SKM-1 treated with dmso at 0.1 percent for 144 hours (cell line): ENCODE measurements around the gene PIPOX.

Source experiments
- DNase-seq: peaks from one replicate; lab custom pipeline; 2025; ENCODE audit not compliant: unreplicated experiment; lab: John Stamatoyannopoulos, UW

PIPOX gene

DNA sequence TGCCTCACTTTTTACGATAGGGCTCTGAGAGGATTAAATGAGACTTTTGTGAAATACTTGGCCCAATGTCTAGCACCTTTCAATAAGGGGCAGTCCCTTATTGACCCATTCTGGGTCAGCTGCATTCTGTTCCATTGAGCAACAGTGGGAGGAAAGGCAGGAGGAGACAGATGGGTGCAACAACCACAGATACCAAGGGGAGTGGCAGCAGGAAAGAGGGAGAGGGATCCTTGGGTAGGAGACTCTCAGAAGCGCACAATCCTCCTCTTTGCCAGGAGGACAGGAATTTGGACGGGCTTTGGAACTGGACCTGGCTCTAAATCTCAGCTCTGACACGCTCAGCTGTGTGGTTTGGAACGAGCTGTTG is 3.5 kb downstream of the PIPOX start:
- peak; percentile 30 for DNase-seq

GRCh38 chr17:29048440-29049368 is 5.8 kb downstream of the PIPOX start:
- no peak for DNase-seq

DNA sequence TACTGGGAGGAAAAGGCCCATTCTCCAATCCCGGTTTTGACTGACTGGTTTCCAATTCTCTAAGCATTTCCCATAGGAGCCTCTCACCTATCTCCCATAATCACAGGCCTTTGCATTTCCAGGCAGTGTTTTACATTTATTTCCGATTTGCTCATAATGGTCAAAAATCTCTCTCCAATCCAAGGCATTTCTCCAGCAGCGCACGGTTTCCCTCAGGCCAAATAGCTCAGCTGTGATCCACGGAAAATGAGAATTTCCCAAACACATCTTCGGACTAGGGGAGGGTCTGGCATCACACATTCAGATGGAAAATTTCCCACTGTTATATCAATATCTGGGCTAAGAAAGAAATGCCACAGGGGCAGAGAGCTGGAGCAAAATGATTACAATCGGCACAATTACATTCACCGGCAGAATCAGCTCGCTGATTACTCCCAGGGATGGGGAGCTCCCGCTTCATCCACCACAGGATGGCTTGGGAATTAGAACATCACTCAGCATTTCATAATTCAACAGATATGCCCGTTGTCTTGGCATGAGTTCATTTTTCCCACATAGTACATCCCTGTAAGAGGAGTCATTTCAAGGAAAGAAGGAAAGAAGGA is 6.7 kb downstream of the PIPOX start:
- DNase-seq: no peak

- DNase-seq: no peak
Observed at GRCh38 chr17:29050176-29050575, 7.2 kb downstream of the PIPOX start.

DNA sequence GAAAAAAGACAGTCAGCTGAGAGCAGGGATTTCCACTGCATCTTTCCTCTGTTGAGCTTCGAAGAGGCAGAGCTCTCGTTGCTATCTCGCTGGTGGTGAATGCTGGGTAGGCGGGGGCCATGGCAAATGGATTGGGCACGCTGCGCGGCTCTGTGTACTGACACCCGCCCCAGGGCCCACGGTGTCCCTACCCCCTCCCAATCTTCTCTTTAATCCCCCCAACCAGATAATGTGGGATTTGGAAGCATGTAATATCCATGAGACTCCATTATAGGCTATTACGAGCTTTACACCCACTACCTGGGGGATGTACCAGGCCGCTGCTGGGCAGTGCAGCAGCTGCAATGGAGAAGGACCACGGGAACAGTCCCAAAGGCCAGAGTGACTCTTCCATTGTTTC is 8.3 kb downstream of the PIPOX start:
- no peak for DNase-seq

DNA sequence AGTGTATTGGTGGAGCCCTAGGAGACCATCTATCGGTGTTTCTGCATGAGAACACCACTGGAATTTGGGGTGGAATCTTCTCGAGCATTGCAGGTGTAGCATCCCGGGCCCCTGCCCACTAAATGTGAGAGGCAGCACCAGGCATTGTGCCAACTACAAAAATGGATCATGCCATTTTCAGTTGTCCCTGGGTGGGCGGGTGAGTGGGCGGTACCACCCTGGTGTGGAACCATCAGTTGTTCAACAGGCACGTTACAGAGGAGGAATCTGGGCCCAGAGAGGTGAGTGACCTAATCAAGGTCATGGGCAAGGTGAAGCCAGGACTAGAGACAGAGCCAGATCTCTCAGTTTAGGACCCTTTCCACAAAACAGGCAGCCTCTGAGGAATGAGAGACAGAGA is 8.8 kb downstream of the PIPOX start:
- DNase-seq: no peak

- no peak for DNase-seq
Observed at GRCh38 chr17:29054835-29055234, 11.9 kb downstream of the PIPOX start.

- DNase-seq: no peak
Observed at GRCh38 chr17:29057361-29057760, 14.4 kb downstream of the PIPOX start.

DNA sequence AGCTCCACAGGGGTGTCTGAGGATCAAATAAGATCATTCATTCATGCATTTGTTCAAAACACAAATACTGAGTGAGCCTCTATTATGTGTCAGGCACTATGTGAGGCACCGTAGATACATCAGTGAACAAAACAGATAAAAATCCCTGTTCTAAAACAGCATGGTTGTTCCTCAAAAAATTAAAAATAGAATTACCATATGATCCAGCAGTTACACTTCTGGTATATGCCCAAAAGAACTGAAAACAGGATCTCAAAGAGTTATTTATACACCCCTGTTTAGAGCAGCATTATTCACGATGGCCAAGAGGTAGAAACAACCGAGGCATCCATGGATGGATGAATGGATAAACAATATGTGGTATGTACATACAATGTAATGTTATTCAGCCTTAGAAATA is 15.4 kb downstream of the PIPOX start:
- no peak for DNase-seq

DNA sequence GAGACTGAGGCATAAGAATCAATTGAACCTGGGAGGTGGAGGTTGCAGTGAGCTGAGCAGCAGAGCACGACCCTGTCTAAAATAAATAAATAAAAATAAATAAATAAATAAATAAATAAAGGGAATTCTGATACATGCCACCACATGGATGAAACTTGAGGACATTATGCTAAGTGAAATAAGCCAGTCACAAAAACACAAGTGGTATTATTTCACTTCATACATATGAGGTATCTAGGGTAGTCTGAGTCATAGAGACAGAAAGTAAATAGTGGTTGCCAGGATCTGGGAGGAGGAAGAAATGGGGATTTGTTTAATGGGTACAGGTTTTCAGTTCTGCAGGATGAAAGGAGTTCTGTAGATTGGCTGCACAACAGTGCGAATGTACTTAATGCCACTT is 16.3 kb downstream of the PIPOX start:
- no peak for DNase-seq

DNA sequence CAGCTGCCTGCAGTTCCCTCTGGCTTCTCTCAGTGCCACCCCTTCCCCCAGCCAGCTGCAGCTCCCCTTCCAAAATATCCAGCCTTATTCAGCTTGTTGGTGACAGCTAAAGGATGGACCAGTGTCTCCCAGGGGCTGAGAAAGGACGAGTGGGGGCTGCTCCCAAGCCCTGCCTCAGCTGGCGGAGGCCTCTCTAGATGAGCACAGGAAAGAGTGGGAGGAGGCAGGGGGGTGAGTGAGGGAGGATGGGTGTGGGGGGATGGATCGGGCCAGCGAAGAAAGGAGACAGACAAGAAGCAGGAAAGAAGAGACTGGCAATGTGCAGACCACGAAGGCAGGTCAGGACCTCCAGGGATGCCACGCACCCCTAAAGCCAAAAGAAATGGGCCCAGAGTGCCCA is 17.5 kb downstream of the PIPOX start:
- no peak for DNase-seq

- no peak for DNase-seq
Observed at GRCh38 chr17:29061036-29061435, 18.1 kb downstream of the PIPOX start.

DNA sequence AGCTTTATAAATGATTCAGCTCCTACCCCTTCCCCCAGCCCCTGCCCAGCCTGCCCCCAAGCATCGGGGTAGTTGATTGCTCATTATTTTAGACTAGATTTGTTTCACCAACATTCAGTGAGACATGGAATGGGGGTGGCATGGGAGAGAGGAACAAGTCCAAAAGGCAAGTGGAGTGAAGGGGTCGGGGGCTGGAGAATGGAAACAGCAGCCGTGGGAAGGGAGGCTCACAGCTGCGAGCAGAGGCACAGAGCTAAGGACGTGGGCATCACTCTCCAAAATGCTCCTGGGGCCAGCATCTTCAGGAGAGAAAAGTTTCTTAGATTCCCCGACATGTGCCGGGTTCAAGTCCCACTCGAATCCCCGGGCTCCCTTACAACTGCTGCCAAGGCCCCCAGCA is 19.3 kb downstream of the PIPOX start:
- DNase-seq: no peak

- DNase-seq: peak; percentile 20
Observed at GRCh38 chr17:29063992-29064391, 21.1 kb downstream of the PIPOX start.

- no peak for DNase-seq
Observed at GRCh38 chr17:29066047-29066446, 23.1 kb downstream of the PIPOX start.

- DNase-seq: no peak
Observed at GRCh38 chr17:29066606-29067005, 23.7 kb downstream of the PIPOX start.

GRCh38 chr17:29068818-29069217 is 25.9 kb downstream of the PIPOX start:
- DNase-seq: no peak

GRCh38 chr17:29069526-29070041 is 26.6 kb downstream of the PIPOX start:
- DNase-seq: no peak

- DNase-seq: no peak
Observed at GRCh38 chr17:29070308-29070707, 27.4 kb downstream of the PIPOX start.

- DNase-seq: no peak
Observed at GRCh38 chr17:29070781-29071180, 27.8 kb downstream of the PIPOX start.

GRCh38 chr17:29071303-29071702 is 28.4 kb downstream of the PIPOX start:
- DNase-seq: no peak

DNA sequence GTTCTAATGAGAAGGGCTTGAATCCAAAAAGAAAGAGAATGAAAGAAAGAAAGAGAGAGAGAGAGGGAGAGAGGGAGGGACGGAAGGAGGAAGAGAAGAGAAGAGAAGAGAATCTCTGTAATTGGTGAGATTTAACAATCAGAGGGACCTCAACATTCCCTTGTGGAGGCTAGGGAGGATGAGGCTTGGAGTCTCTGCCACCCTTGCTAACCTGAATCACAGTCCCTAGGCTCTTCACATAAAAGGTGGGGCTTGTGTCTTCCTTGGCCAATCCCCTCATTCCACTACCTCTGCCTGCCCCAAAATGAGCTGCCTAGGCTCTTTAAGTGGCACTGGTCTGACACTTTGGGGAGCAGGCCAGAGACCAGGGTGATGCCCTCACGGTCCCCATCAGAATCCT is 30.1 kb downstream of the PIPOX start:
- DNase-seq: no peak
